Breast epithelium (tissue), 4 donors: ENCODE results near the gene TAOK1. TPM values are rescaled to one million over a fixed set of nuclear protein-coding genes. Genes with fewer than 3 reads are reported as not detected.

ENCODE experiments used
- DNase-seq, 2 donors: peaks; one replicate each; pipeline ENCODE4 v3.0.0-alpha.2; 2019; ENCODE audit warnings: low spot score in 2 of 2
- H3K27ac ChIP-seq, 2 donors: fragments of 200-600 bp; sonication (generic) in 1 of 2; one replicate each; pipeline ENCODE4 v1.5.1; 2016 to 2019; ENCODE audit warnings: mild to moderate bottlenecking in 1 of 2
- H3K27me3 ChIP-seq, 2 donors: fragments of 200-600 bp; sonication (generic) in 1 of 2; one replicate each; pipeline versions ENCODE4 v1.5.1 to v1.6.0; 2017 to 2019; ENCODE audit warnings: control low read depth in 1 of 2, mild to moderate bottlenecking in 1 of 2
- H3K36me3 ChIP-seq: fragments of 200-600 bp; one replicate; pipeline ENCODE4 v1.5.1; 2019
- H3K4me1 ChIP-seq, 2 donors: fragments of 200-600 bp; sonication (generic); one replicate each; pipeline ENCODE4 v1.5.1; 2016 to 2019; ENCODE audit warnings: control low read depth in 1 of 2
- H3K4me3 ChIP-seq, 3 donors: fragments of 200-600 bp; sonication (generic); 1 replicate in 2 of 3; 2 replicates in 1 of 3; pipeline ENCODE4 v1.5.1; 2016 to 2019; ENCODE audit warnings: mild to moderate bottlenecking in 3 of 3, moderate library complexity in 2 of 3
- H3K9me3 ChIP-seq, 2 donors: fragments of 200-600 bp; sonication (generic) in 1 of 2; one replicate each; pipeline ENCODE4 v1.5.1; 2016 to 2019; ENCODE audit warnings: control low read depth in 1 of 2
- POLR2A ChIP-seq: fragments of 450-650 bp; IDR thresholded peaks from one replicate; pipeline ENCODE4 v1.6.1; 2016; ENCODE audit warnings: antibody characterized with exemption, mild to moderate bottlenecking, moderate library complexity
- POLR2AphosphoS5 ChIP-seq, 3 donors: sonication (generic); formaldehyde crosslinking; IDR thresholded peaks; one replicate each; pipeline ENCODE4 v1.6.1; 2017; ENCODE audit warnings: antibody characterized with exemption in 3 of 3
- intact Hi-C: fragments of 100-400 bp; cut with DNase I; formaldehyde crosslinking; loops from one replicate; pipeline ENCODE4 v1.15.1; 2023; ENCODE audit warnings: low total_unique reads
- total RNA-seq, 3 donors: library from RNA; depleted of rRNA; stranded (reverse); fragments of >200 nt; gene quantifications; one replicate each; pipeline ENCODE4 v1.1.0, GENCODE V29; 2016
- TF ChIP-seq, protein P1 (sequence below), 3 donors: fragments of 450-650 bp; IDR thresholded peaks; one replicate each; pipeline ENCODE4 v1.5.1; 2016 to 2017; ENCODE audit warnings: antibody characterized with exemption in 3 of 3, mild to moderate bottlenecking in 3 of 3, moderate library complexity in 3 of 3

Gene TAOK1
- total RNA-seq, 3 donors from 2014 or later, result 62.6 to 77.1 (median 67.8) TPM

GRCh38 chr17:29357821-29358232 is 32.3 kb upstream of the TAOK1 start:
- no peak overlapping the region for H3K4me3 ChIP-seq
- no peaks in the 10 kb centered on the region for H3K4me1 ChIP-seq
- no peak overlapping the region for H3K27ac ChIP-seq
- DNase-seq, result no peak
- no peaks in the 10 kb centered on the region for H3K27me3 ChIP-seq
- intact Hi-C loops, result no loop called here
- no peaks in the 10 kb centered on the region for H3K9me3 ChIP-seq
- H3K36me3 ChIP-seq, result no peaks in the 10 kb centered on the region
- no peak for TF ChIP-seq POLR2A
- TF ChIP-seq, protein P1, sequence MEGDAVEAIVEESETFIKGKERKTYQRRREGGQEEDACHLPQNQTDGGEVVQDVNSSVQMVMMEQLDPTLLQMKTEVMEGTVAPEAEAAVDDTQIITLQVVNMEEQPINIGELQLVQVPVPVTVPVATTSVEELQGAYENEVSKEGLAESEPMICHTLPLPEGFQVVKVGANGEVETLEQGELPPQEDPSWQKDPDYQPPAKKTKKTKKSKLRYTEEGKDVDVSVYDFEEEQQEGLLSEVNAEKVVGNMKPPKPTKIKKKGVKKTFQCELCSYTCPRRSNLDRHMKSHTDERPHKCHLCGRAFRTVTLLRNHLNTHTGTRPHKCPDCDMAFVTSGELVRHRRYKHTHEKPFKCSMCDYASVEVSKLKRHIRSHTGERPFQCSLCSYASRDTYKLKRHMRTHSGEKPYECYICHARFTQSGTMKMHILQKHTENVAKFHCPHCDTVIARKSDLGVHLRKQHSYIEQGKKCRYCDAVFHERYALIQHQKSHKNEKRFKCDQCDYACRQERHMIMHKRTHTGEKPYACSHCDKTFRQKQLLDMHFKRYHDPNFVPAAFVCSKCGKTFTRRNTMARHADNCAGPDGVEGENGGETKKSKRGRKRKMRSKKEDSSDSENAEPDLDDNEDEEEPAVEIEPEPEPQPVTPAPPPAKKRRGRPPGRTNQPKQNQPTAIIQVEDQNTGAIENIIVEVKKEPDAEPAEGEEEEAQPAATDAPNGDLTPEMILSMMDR (IDR thresholded peaks at IDR 0.05), result no peak
- no peak for TF ChIP-seq POLR2AphosphoS5 (IDR thresholded peaks at IDR 0.05)

DNA sequence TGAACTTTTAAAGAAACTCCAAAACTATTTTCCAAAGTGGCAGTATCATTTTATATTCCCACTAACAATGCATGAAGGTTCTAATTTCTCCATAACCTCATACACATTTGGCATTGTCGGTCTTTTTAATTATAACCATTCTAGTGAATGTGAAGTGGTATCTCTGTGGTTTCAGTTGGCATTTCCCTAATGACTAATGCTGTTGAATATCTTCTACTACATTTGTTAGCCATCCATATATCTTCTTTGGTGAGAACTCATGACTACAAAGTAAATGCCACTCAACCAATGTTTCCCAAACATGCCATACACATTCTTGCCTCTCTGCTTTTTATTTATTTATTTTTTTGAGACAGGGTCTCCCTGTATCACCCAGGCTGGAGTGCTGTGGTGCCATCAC is 31.7 kb upstream of the TAOK1 start:
- intact Hi-C loops, result no loop called here
- DNase-seq, result no peak
- TF ChIP-seq, protein P1 (IDR thresholded peaks at IDR 0.05), result no peak
- TF ChIP-seq POLR2A, result no peak
- no peak for TF ChIP-seq POLR2AphosphoS5 (IDR thresholded peaks at IDR 0.05)
- H3K27me3 ChIP-seq, result no peaks in the 10 kb centered on the region
- no peaks in the 10 kb centered on the region for H3K36me3 ChIP-seq
- H3K4me1 ChIP-seq, result no peaks in the 10 kb centered on the region
- no peak overlapping the region for H3K4me3 ChIP-seq
- H3K27ac ChIP-seq, result no peak overlapping the region
- no peaks in the 10 kb centered on the region for H3K9me3 ChIP-seq

DNA sequence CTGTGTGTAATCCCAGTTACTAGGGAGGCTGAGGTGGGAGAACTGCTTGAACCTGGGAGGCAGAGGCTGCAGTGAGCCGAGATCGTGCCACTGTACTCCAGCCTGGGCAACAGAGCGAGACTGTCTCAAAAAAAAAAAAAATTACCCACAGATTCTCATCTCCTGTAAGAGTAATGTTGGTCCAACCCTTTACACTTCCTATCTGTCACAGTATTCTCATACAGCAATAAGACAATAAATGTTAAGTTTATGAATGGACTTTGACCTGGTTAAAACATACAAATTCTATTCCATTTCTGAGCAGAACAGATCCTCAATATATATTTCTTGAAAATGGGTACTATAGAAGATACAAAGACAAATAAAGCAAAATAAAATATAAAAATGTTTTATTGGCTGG is 30.4 kb upstream of the TAOK1 start:
- H3K36me3 ChIP-seq, result no peaks in the 10 kb centered on the region
- no peaks in the 10 kb centered on the region for H3K27me3 ChIP-seq
- no peak overlapping the region for H3K4me3 ChIP-seq
- intact Hi-C loops, result no loop called here
- H3K27ac ChIP-seq, result no peak overlapping the region
- H3K4me1 ChIP-seq, result no peaks in the 10 kb centered on the region
- no peak for DNase-seq
- H3K9me3 ChIP-seq, result no peaks in the 10 kb centered on the region
- TF ChIP-seq POLR2A, result no peak
- TF ChIP-seq POLR2AphosphoS5 (IDR thresholded peaks at IDR 0.05), result no peak
- TF ChIP-seq, protein P1 (IDR thresholded peaks at IDR 0.05), result no peak

GRCh38 chr17:29363716-29364115 is 26.4 kb upstream of the TAOK1 start:
- H3K4me3 ChIP-seq, result no peak overlapping the region
- TF ChIP-seq POLR2A, result no peak
- no peak for TF ChIP-seq POLR2AphosphoS5 (IDR thresholded peaks at IDR 0.05)
- no peaks in the 10 kb centered on the region for H3K9me3 ChIP-seq
- no peak overlapping the region for H3K27ac ChIP-seq
- H3K4me1 ChIP-seq, result no peaks in the 10 kb centered on the region
- H3K36me3 ChIP-seq, result no peaks in the 10 kb centered on the region
- intact Hi-C loops, result no loop called here
- H3K27me3 ChIP-seq, result no peaks in the 10 kb centered on the region
- DNase-seq, result no peak

DNA sequence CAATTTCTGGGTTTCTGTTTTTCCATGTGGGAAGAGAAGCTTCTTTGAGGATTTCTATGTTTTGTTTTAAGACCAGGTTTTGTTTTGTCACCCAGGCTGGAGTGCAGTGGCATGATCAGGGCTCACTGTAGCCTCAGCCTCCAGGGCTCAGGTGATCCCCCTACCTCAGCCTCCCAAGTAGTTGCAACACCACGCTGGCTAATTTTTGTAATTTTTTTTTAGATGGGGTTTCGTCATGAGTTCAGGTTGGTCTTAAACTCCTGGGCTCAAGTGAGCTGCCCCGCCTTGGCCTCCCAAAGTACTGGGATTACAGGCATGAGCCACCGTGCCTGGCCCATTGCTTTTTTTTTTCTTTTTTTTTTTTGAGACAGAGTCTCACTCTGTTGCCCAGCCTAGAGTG is 25.5 kb upstream of the TAOK1 start:
- Histone ChIP-seq H3K9me3 (no peaks in the 10 kb centered on the region), H3K27me3 (no peaks in the 10 kb centered on the region), H3K4me3 (no peak overlapping the region), H3K4me1 (peaks cover 0 to 3% of the 10 kb centered on the region in 2 donors), H3K27ac (no peak overlapping the region), H3K36me3 (no peaks in the 10 kb centered on the region)
- no peak for TF ChIP-seq POLR2A
- TF ChIP-seq POLR2AphosphoS5 (IDR thresholded peaks at IDR 0.05), result no peak
- TF ChIP-seq, protein P1 (IDR thresholded peaks at IDR 0.05), result no peak
- DNase-seq, result no peak
- intact Hi-C loops, result no loop called here

DNA sequence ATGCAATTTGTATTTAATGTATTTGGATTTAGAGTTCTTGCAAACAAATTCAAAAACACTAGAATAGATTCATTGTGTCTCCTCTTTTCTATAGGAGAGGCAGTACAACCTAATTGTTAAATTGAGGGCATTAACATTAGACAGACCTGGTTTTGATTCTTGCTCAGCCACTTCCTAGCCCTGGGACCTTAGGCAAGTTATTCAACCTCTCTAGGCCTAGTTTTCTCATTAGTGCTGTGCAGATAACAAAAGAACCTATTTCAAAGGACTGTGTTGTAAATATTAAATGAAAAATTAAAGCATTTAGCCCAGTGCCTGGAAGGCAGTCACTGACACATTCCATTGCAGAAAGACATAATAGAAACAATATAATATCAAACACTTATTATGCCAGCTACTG is 22.0 kb upstream of the TAOK1 start:
- no peaks in the 10 kb centered on the region for H3K27me3 ChIP-seq
- no peaks in the 10 kb centered on the region for H3K9me3 ChIP-seq
- H3K4me1 ChIP-seq, result peaks cover 0 to 4% of the 10 kb centered on the region in 2 donors
- no peak overlapping the region for H3K27ac ChIP-seq
- H3K4me3 ChIP-seq, result no peak overlapping the region
- intact Hi-C loops, result no loop called here
- no peaks in the 10 kb centered on the region for H3K36me3 ChIP-seq
- no peak for DNase-seq
- TF ChIP-seq POLR2AphosphoS5 (IDR thresholded peaks at IDR 0.05), result no peak
- TF ChIP-seq POLR2A, result no peak
- TF ChIP-seq, protein P1 (IDR thresholded peaks at IDR 0.05), result no peak
